ENCODE results near the gene SCFD2. TPM values are rescaled to one million over a fixed set of nuclear protein-coding genes. Genes with fewer than 3 reads are reported as not detected.

Gene SCFD2
- total and polyA plus RNA-seq, 2 of the 8 experiments (the other 6 are each of a cell fraction or from before 2014, with no cell fraction given) = 6.2 to 10.2 TPM

DNA sequence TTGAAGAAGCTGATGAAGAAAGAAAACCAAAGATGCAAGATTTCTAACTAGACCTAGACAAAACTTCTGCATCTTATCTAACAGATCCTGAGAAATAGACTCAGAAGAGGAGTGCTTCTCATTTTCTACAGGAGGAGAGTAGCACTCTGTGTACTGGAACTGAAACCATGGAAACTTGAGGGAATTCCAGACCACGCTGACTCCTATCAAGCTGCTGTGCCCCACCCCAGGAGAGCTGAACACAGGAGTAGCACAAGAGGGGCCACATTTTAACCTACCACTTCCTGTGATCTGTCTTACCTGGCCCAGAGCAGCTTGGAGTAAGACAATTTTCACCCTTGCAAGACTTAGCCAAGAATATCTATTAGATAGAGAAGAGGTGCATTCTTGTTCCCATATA lies 248.9 kb downstream of the SCFD2 start:
- H3K56ac ChIP-seq (replicated peaks; ENCODE audit: insufficient read length, low read depth, low read length) = no peak overlapping the region

More for the DNA sequence above, 248.9 kb downstream of the SCFD2 start:
- H3K9me3 ChIP-seq (ENCODE audit: insufficient read depth in 2 of 2, low read depth in 1 of 2, low read length in 1 of 2) = no peaks in the 10 kb centered on the region
- no peak overlapping the region for H3K4ac ChIP-seq (replicated peaks; ENCODE audit: insufficient read length, low read depth, low read length)
- no peak overlapping the region for H2BK5ac ChIP-seq (ENCODE audit: low read depth, low read length)
- peaks cover 0 to 4% (median 1%) of the 10 kb centered on the region in 4 experiments; a peak in 2 of 7 replicates for H3K4me1 ChIP-seq (replicated peaks in 1 of 4; ENCODE audit: control insufficient read depth in 3 of 4, insufficient read depth in 4 of 4, low read length in 3 of 4)
- no peaks in the 10 kb centered on the region for H3K23me2 ChIP-seq (ENCODE audit: low read depth, low read length)
- no peak overlapping the region for H3K4me2 ChIP-seq (ENCODE audit: insufficient read depth in 1 of 2, low read depth in 2 of 2, low read length in 2 of 2)
- H2BK20ac ChIP-seq (ENCODE audit: low read length) = no peak overlapping the region
- ChIA-PET CTCF (ENCODE audit: partially characterized antibody) (no interaction called here), POLR2A (ENCODE audit: partially characterized antibody) (no interaction called here)
- H3K18ac ChIP-seq (ENCODE audit: extremely low read depth, low read length) = no peak overlapping the region
- no peak overlapping the region for H4K91ac ChIP-seq (replicated peaks; ENCODE audit: insufficient read length, low read length)
- no peak for FAIRE-seq
- H3K14ac ChIP-seq (ENCODE audit: insufficient read length) = no peak overlapping the region
- H3K36me3 ChIP-seq (ENCODE audit: control insufficient read depth in 2 of 4, insufficient read depth in 4 of 4, low read length in 3 of 4) = no peaks in the 10 kb centered on the region
- H2BK15ac ChIP-seq (ENCODE audit: low read length) = no peak overlapping the region
- H3K23ac ChIP-seq (ENCODE audit: insufficient read length) = no peak overlapping the region
- H2AK5ac ChIP-seq (ENCODE audit: low read depth, low read length) = no peak overlapping the region
- WGBS, 2 experiments (ENCODE audit: extremely low coverage in 1 of 2, insufficient coverage in 1 of 2, insufficient read length in 1 of 2, insufficient replicate concordance in 2 of 2, low coverage in 1 of 2, low lambda C conversion rate in 2 of 2, missing lambda C conversion rate in 1 of 2) = 100% methylated on average over 1 of the region's 1 CpG; no CpG with 5 or more reads in 1 of the 2 experiments
- TF ChIP-seq POLR2AphosphoS5 (IDR thresholded peaks at IDR 0.05; ENCODE audit: low read depth, low read length) (no peak), MAFK (IDR thresholded peaks at IDR 0.05; ENCODE audit: low read depth, low read length) (no peak), RBBP5 (IDR thresholded peaks at IDR 0.05; ENCODE audit: borderline replicate concordance, low read depth, low read length) (no peak), KDM4A (IDR thresholded peaks at IDR 0.05; ENCODE audit: low read depth, low read length, severe bottlenecking) (no peak)
- H4K8ac ChIP-seq (ENCODE audit: extremely low read depth, insufficient read depth, low read length) = no peak overlapping the region
- no peak overlapping the region for H3K4me3 ChIP-seq (ENCODE audit: extremely low read depth in 1 of 4, insufficient read depth in 2 of 4, low read depth in 3 of 4, low read length in 4 of 4)
- H2BK12ac ChIP-seq (ENCODE audit: low read depth, low read length) = no peak overlapping the region
- H2AFZ ChIP-seq (ENCODE audit: low read length) = no peak overlapping the region
- no peak overlapping the region for H3K27ac ChIP-seq (ENCODE audit: low read depth, low read length)
- H4K20me1 ChIP-seq (replicated peaks in 1 of 2; ENCODE audit: control insufficient read depth in 1 of 2, insufficient read depth in 2 of 2, low read length in 2 of 2) = no peaks in the 10 kb centered on the region
- no peak for DNase-seq (ENCODE audit: low read depth in 1 of 2, low spot score in 2 of 2)
- no peak overlapping the region for H2BK120ac ChIP-seq (replicated peaks; ENCODE audit: low read depth, low read length)
- no peaks in the 10 kb centered on the region for H3K79me1 ChIP-seq (ENCODE audit: low read depth, low read length)
- no peaks in the 10 kb centered on the region for H3K27me3 ChIP-seq (replicated peaks in 1 of 4; ENCODE audit: control insufficient read depth in 3 of 4, extremely low read depth in 1 of 4, insufficient read depth in 3 of 4, low read length in 3 of 4)
- no peaks in the 10 kb centered on the region for H3K79me2 ChIP-seq (ENCODE audit: control insufficient read depth in 1 of 2, insufficient read depth in 2 of 2, low read length in 2 of 2)
- no peak overlapping the region for H4K5ac ChIP-seq (ENCODE audit: insufficient read length, low read depth, low read length)
- no peak overlapping the region for H3K9ac ChIP-seq (replicated peaks in 1 of 4; ENCODE audit: extremely low read depth in 1 of 4, low read depth in 3 of 4, low read length in 3 of 4)

Measured in H1 (cell line).